Glutamatergic neuron (in vitro differentiated cells): ENCODE measurements around the gene RBFOX2. TPM values are rescaled to one million over a fixed set of nuclear protein-coding genes. Genes with fewer than 3 reads are reported as not detected.

Experiments
- DNase-seq: peaks from one replicate; pipeline ENCODE4 v3.0.0; 2022
- H3K27ac Mint-ChIP-seq: one replicate; pipeline ENCODE4 v1.8.0; 2020; ENCODE audit warnings: mild to moderate bottlenecking, mixed read lengths, inconsistent platforms; ENCODE audit not compliant: unreplicated experiment
- H3K27me3 Mint-ChIP-seq: one replicate; pipeline ENCODE4 v1.8.0; 2020; ENCODE audit warnings: mild to moderate bottlenecking, moderate library complexity, mixed read lengths, inconsistent platforms; ENCODE audit not compliant: unreplicated experiment
- H3K36me3 Mint-ChIP-seq: one replicate; pipeline ENCODE4 v1.8.0; 2020; ENCODE audit warnings: mild to moderate bottlenecking, mixed read lengths, inconsistent platforms; ENCODE audit not compliant: unreplicated experiment
- H3K4me1 Mint-ChIP-seq: one replicate; pipeline ENCODE4 v1.8.0; 2020; ENCODE audit warnings: mild to moderate bottlenecking, low read depth, mixed read lengths, inconsistent platforms; ENCODE audit not compliant: unreplicated experiment
- H3K4me3 Mint-ChIP-seq: one replicate; pipeline ENCODE4 v1.8.0; 2020; ENCODE audit warnings: mild to moderate bottlenecking, mixed read lengths, inconsistent platforms; ENCODE audit not compliant: unreplicated experiment
- H3K9me3 Mint-ChIP-seq: one replicate; pipeline ENCODE4 v1.8.0; 2020; ENCODE audit warnings: mild to moderate bottlenecking, moderate library complexity, mixed read lengths, inconsistent platforms; ENCODE audit not compliant: unreplicated experiment
- total RNA-seq: library from RNA; stranded (reverse); fragmentation: NEBNext Ultra II Directional; extraction: Animal tissue kit (Norgen Biotek cat#: 25700); gene quantifications from one replicate; pipeline ENCODE4 v1.2.1, GENCODE V29; 2021; ENCODE audit not compliant: unreplicated experiment
- TF ChIP-seq, protein P1 (sequence below): fragments of 200-600 bp; sonication (generic); IDR thresholded peaks from one replicate; pipeline ENCODE4 v1.5.0; 2021; ENCODE audit not compliant: partially characterized antibody, unreplicated experiment

RBFOX2 gene
- total RNA-seq, 1 donor from 2014 or later, result 380 TPM

DNA sequence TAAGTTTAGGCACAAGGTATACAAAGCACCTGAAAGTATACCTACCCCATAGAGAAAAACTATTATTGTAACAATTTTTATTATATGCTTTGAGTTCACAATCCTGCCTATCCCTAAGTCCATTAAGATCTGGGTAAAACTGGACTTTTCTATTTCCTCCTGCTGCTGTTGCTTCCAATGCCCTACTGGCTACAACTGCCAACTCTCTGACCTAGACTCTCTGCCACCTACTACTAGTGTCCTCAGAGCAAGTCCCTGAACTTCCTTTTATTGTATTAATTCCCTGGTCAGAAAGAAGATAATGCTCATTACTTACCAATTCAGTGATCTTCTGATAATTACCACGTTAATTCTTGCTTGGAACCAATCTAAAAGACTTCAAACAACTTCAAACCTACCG, 70.3 kb downstream of the RBFOX2 start:
- Mint-ChIP-seq H3K9me3 (peaks cover 2% of the 10 kb centered on the region), H3K27ac (no peak overlapping the region), H3K4me1 (peaks cover 16% of the 10 kb centered on the region), H3K4me3 (no peak overlapping the region), H3K27me3 (peaks cover 5% of the 10 kb centered on the region), H3K36me3 (no peaks in the 10 kb centered on the region)
- DNase-seq, result no peak
- TF ChIP-seq, protein P1, sequence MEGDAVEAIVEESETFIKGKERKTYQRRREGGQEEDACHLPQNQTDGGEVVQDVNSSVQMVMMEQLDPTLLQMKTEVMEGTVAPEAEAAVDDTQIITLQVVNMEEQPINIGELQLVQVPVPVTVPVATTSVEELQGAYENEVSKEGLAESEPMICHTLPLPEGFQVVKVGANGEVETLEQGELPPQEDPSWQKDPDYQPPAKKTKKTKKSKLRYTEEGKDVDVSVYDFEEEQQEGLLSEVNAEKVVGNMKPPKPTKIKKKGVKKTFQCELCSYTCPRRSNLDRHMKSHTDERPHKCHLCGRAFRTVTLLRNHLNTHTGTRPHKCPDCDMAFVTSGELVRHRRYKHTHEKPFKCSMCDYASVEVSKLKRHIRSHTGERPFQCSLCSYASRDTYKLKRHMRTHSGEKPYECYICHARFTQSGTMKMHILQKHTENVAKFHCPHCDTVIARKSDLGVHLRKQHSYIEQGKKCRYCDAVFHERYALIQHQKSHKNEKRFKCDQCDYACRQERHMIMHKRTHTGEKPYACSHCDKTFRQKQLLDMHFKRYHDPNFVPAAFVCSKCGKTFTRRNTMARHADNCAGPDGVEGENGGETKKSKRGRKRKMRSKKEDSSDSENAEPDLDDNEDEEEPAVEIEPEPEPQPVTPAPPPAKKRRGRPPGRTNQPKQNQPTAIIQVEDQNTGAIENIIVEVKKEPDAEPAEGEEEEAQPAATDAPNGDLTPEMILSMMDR, result no peak

DNA sequence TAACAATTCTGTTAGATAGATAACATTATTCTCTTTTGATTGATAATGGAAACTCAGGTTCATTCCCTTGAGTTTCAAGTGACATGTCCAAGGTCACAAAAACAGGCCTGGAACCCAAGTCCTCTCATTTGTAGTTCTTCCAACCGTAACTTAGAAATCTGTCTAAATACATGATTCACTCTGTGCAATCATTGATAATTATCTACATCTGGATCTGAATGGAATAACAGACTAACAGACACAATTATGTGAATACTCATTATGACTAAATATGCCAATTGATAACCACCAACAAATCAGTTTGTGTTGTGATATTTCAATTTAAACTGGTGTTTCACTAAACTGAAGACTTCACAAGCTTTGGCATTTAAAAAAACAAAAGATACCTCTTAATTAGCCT, 71.0 kb downstream of the RBFOX2 start:
- H3K9me3 Mint-ChIP-seq, result peaks cover 2% of the 10 kb centered on the region
- DNase-seq, result no peak
- no peak overlapping the region for H3K27ac Mint-ChIP-seq
- H3K4me3 Mint-ChIP-seq, result no peak overlapping the region
- no peaks in the 10 kb centered on the region for H3K36me3 Mint-ChIP-seq
- peaks cover 14% of the 10 kb centered on the region for H3K4me1 Mint-ChIP-seq
- H3K27me3 Mint-ChIP-seq, result peaks cover 5% of the 10 kb centered on the region
- TF ChIP-seq, protein P1, result no peak

DNA sequence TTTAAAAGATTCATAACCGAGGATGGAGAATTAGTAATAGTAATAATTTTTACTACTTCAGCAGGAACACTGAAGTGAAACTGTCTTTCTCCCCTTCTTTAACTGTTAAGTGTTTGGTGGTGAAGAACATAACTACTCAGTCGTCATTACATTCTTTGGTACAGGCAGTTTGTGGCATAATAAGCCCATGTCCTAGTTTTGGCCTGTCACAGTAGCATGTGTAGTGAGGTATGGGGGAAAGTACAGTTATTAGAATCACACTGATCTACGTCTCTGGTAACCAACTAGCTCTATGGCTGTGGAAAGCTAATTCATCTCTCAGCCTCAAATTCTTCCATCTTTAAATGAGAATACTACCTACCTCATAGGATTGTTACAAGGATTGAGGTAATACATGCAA, 71.8 kb downstream of the RBFOX2 start:
- H3K27me3 Mint-ChIP-seq, result peaks cover 5% of the 10 kb centered on the region
- TF ChIP-seq, protein P1, result no peak
- H3K36me3 Mint-ChIP-seq, result no peaks in the 10 kb centered on the region
- H3K4me1 Mint-ChIP-seq, result peaks cover 14% of the 10 kb centered on the region
- H3K9me3 Mint-ChIP-seq, result peaks cover 2% of the 10 kb centered on the region
- no peak for DNase-seq
- H3K4me3 Mint-ChIP-seq, result no peak overlapping the region
- H3K27ac Mint-ChIP-seq, result no peak overlapping the region

DNA sequence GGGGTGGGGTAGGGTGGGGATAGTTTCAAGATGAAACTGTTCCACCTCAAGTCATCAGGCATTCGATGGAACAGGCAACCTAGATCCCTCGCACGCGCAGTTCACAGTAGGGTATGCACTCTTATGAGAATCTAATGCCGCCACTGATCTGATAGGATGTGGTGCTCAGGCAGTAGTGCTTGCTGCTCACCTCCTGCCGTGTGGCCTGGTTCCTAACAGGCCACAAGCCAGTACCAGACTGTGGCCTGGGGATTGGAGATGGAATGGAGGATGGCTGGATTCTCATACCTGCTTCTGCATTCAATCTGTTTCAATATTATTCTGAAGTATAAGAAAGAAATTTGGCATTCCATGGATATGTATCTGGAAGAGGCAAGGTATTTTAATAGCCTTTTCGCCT, 73.1 kb downstream of the RBFOX2 start:
- H3K36me3 Mint-ChIP-seq, result no peaks in the 10 kb centered on the region
- H3K9me3 Mint-ChIP-seq, result no peaks in the 10 kb centered on the region
- peaks cover 10% of the 10 kb centered on the region for H3K4me1 Mint-ChIP-seq
- no peak for DNase-seq
- TF ChIP-seq, protein P1, result no peak
- H3K4me3 Mint-ChIP-seq, result no peak overlapping the region
- no peak overlapping the region for H3K27ac Mint-ChIP-seq
- no peaks in the 10 kb centered on the region for H3K27me3 Mint-ChIP-seq

DNA sequence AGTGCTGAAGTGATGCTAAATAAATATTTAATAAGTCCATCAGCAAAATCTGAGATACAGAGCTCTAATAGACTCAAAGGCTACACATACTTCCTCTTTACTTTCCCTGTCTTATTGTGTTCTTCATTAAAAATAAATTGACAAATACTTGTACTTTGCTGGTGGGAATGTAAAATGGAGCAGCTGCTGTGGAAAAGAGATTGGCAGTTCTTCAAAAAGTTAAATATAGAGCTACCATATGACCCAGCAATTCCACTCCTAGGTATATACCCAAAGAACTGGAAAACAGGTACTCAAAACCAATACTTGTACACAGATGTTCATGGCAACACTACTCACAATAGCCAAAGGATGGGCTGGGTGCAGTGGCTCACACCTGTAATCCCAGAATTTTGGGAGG, 76.0 kb downstream of the RBFOX2 start:
- no peaks in the 10 kb centered on the region for H3K27me3 Mint-ChIP-seq
- H3K4me1 Mint-ChIP-seq, result no peaks in the 10 kb centered on the region
- no peak overlapping the region for H3K4me3 Mint-ChIP-seq
- no peaks in the 10 kb centered on the region for H3K36me3 Mint-ChIP-seq
- H3K9me3 Mint-ChIP-seq, result no peaks in the 10 kb centered on the region
- DNase-seq, result no peak
- no peak overlapping the region for H3K27ac Mint-ChIP-seq
- TF ChIP-seq, protein P1, result no peak
